K562 (cell line): ENCODE data around the gene GDF2. TPM values are rescaled to one million over a fixed set of nuclear protein-coding genes. Genes with fewer than 3 reads are reported as not detected.
A peak's percentile ranks its signal among the peaks of the same experiment; 100 is the strongest.

Experiments
- ATAC-seq: fragments of 200-7000 bp; cut with Tn5 transposase; 3 replicates; pipeline ENCODE4 v1.9.1; 2020; ENCODE audit warnings: moderate library complexity
- BruUV-seq: library from RNA; stranded (reverse); fragments of 400-500 nt; replicated peaks from 2 replicates; lab custom pipeline; 2021; lab: Mats Ljungman, UMichigan
- CTCF ChIA-PET: fragments of 300-600 bp; formaldehyde crosslinking; extraction: SDS; loops from one replicate; lab custom pipeline; 2021; ENCODE audit warnings: low intra/inter-chr PET ratio; lab: Yijun Ruan, JAX
- POLR2A ChIA-PET: fragments of 300-600, 350-650 bp; sonication (Branson Sonifier 250); formaldehyde crosslinking; extraction: SDS; loops from one replicate; lab custom pipeline; 2021; ENCODE audit warnings: antibody characterized with exemption, inconsistent platforms; lab: Yijun Ruan, JAX
- DNase-seq, 4 experiments: peaks; one replicate each; pipeline versions ENCODE4 v3.0.0 to v3.0.0-alpha.2; 2011 to 2018; ENCODE audit warnings: low spot score in 3 of 4, mixed read lengths in 3 of 4; ENCODE audit errors: extremely low read depth in 1 of 4
- FAIRE-seq: peaks from 2 replicates; lab custom pipeline; 2011; peaks lifted over from hg19 to GRCh38; lab: Jason Lieb, UNC
- H2AFZ ChIP-seq: 2 replicates; pipeline ENCODE4 v1.6.0; 2011; ENCODE audit warnings: low read depth, low read length, control low read depth, inconsistent platforms
- H3K27ac ChIP-seq: fragments of 200-600 bp; 3 replicates; pipeline ENCODE4 v1.8.0; 2011; ENCODE audit warnings: low read depth, mild to moderate bottlenecking, control low read depth, inconsistent platforms, low read length, moderate library complexity, mixed read lengths; ENCODE audit errors: extremely low read depth
- H3K27me3 ChIP-seq, 2 experiments: fragments of 300-600 bp in 1 of 2; 2 replicates in 1 of 2; 3 replicates in 1 of 2; pipeline versions ENCODE4 v1.6.0 to v1.8.0; 2011; ENCODE audit warnings: inconsistent platforms in 2 of 2, low read length in 2 of 2, mild to moderate bottlenecking in 1 of 2, mixed read lengths in 1 of 2, moderate library complexity in 1 of 2; ENCODE audit not compliant: control insufficient read depth in 2 of 2, insufficient read depth in 2 of 2
- H3K36me3 ChIP-seq: fragments of 300-600 bp; 3 replicates; pipeline ENCODE4 v1.8.0; 2011; ENCODE audit warnings: mild to moderate bottlenecking, low read length, inconsistent platforms; ENCODE audit not compliant: control insufficient read depth, insufficient read depth
- H3K4me1 ChIP-seq, 2 experiments: fragments of 200-600 bp in 1 of 2; replicated peaks in 1 of 2; 2 replicates in 1 of 2; 3 replicates in 1 of 2; pipeline versions ENCODE4 v1.5.1 to v1.8.0; 2011; ENCODE audit warnings: inconsistent platforms in 2 of 2, low read length in 2 of 2, mild to moderate bottlenecking in 1 of 2, mixed read lengths in 1 of 2, moderate library complexity in 1 of 2; ENCODE audit not compliant: control insufficient read depth in 2 of 2, insufficient read depth in 2 of 2
- H3K4me2 ChIP-seq: 2 replicates; pipeline ENCODE4 v1.6.1; 2011; ENCODE audit warnings: low read length, control low read depth, inconsistent platforms, mixed read lengths; ENCODE audit not compliant: insufficient read depth
- H3K4me3 ChIP-seq: fragments of 200-600 bp; sonication (generic), shearing (Covaris generic); 2 replicates; pipeline ENCODE4 v1.5.1; 2016; ENCODE audit warnings: control low read depth, inconsistent platforms
- H3K79me2 ChIP-seq: fragments of 200-600 bp; 3 replicates; pipeline ENCODE4 v1.8.0; 2011; ENCODE audit warnings: low read length, inconsistent platforms; ENCODE audit not compliant: control insufficient read depth, insufficient read depth
- H3K9ac ChIP-seq, 2 experiments: 2 replicates each; pipeline versions ENCODE4 v1.6.0 to v1.6.1; 2011; ENCODE audit warnings: low read depth in 2 of 2, low read length in 2 of 2, control low read depth in 1 of 2, inconsistent platforms in 1 of 2, mild to moderate bottlenecking in 1 of 2, mixed read lengths in 1 of 2; ENCODE audit not compliant: insufficient read depth in 1 of 2
- H3K9me1 ChIP-seq: one replicate; pipeline ENCODE4 v1.6.0; 2011; ENCODE audit warnings: inconsistent platforms, mild to moderate bottlenecking, low read length, moderate library complexity; ENCODE audit not compliant: control insufficient read depth, insufficient read depth
- H3K9me3 ChIP-seq: replicated peaks from 2 replicates; pipeline ENCODE4 v1.5.1; 2011; ENCODE audit warnings: low read depth, low read length, inconsistent platforms; ENCODE audit not compliant: control insufficient read depth, insufficient read depth
- H4K20me1 ChIP-seq: replicated peaks from 2 replicates; pipeline ENCODE4 v1.6.1; 2011; ENCODE audit warnings: low read length, inconsistent platforms, mixed read lengths; ENCODE audit not compliant: control insufficient read depth, insufficient read depth
- EGR1 ChIP-seq: fragments of 450-650 bp; conservative IDR thresholded peaks from 2 replicates; pipeline ENCODE4 v1.6.1; 2017; ENCODE audit warnings: mild to moderate bottlenecking
- RAD21 ChIP-seq, 2 experiments: fragments of 250-450 bp in 1 of 2; fragments of 450-650 bp in 1 of 2; sonication (Bioruptor Pico) in 1 of 2; formaldehyde crosslinking in 1 of 2; IDR thresholded peaks in 1 of 2; conservative IDR thresholded peaks in 1 of 2; 2 replicates each; pipeline versions ENCODE4 v1.4.0 to v1.8.0; 2020 to 2022; ENCODE audit warnings: mild to moderate bottlenecking in 2 of 2, moderate library complexity in 1 of 2
- WGBS: fragments of 100-300 bp; shearing (Covaris generic); methylation state at CpG from one replicate; pipeline ENCODE4 v1.1.6; 2016; ENCODE audit warnings: low coverage, mixed read lengths; ENCODE audit not compliant: insufficient coverage; ENCODE audit errors: missing lambda C conversion rate; 5-methylcytosine and 5-hydroxymethylcytosine counted together
- in situ Hi-C: fragments of 300-500 bp; cut with MboI; formaldehyde crosslinking; loops from 4 replicates; pipeline ENCODE4 v1.15.0; 2018; ENCODE audit warnings: inconsistent platforms, mixed read lengths
- intact Hi-C: fragments of 100-400 bp; cut with micrococcal nuclease; formaldehyde crosslinking; loops from 2 replicates; pipeline ENCODE4 v1.14.2; 2022
- polyA plus RNA-seq, 8 experiments: library from polyadenylated mRNA; depleted of rRNA in 4 of 8; stranded (reverse) in 5 of 8; unstranded in 3 of 8; fragments of >200 nt; fragmentation: Nextera tagmentation in 2 of 8; fragmentation: Illumina TruSeq in 1 of 8; extraction: Ambion mirVana in 2 of 8; extraction: Trizol in 1 of 8; gene quantifications; 2 replicates each; pipeline versions ENCODE4 v1.2.1 to v1.2.3, GENCODE V29; 2011 to 2014; ENCODE audit warnings: inconsistent platforms in 1 of 8, missing spikeins in 1 of 8
- total RNA-seq, 7 experiments: library from RNA; depleted of rRNA in 6 of 7; stranded (reverse); fragments of >200 nt in 6 of 7; fragmentation: Illumina TruSeq in 2 of 7; extraction: Trizol in 2 of 7; gene quantifications; 2 replicates each; pipeline versions ENCODE4 v1.2.1 to v1.2.3, GENCODE V29; 2011 to 2021; ENCODE audit warnings: low replicate concordance in 1 of 7

GDF2 gene
- total and polyA plus RNA-seq, 9 of the 15 experiments (the other 6 are each of a cell fraction or from before 2014, with no cell fraction given), result 0.08 to 0.58 (median 0.27) TPM; not detected in 2

DNA sequence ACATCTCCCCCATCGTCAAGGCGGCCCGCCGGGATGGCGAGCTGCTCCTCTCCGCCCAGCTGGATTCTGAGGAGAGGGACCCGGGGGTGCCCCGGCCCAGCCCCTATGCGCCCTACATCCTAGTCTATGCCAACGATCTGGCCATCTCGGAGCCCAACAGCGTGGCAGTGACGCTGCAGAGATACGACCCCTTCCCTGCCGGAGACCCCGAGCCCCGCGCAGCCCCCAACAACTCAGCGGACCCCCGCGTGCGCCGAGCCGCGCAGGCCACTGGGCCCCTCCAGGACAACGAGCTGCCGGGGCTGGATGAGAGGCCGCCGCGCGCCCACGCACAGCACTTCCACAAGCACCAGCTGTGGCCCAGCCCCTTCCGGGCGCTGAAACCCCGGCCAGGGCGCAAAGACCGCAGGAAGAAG lies 12.2 kb upstream of the GDF2 start:
- DNase-seq (no peak), ATAC-seq (no peak), FAIRE-seq (no peak)
- BruUV-seq, result no TSS peak
- Histone ChIP-seq H2AFZ (no peak overlapping the region), H3K9ac (no peak overlapping the region), H3K79me2 (no peaks in the 10 kb centered on the region), H3K4me3 (no peak overlapping the region), H4K20me1 (peaks cover 11% of the 10 kb centered on the region; the same call in 1 of the 2 replicates), H3K9me1 (no peaks in the 10 kb centered on the region), H3K36me3 (no peaks in the 10 kb centered on the region), H3K4me1 (peaks cover 26 to 43% of the 10 kb centered on the region in 2 experiments; a peak in 4 of 5 replicates), H3K9me3 (no peaks in the 10 kb centered on the region), H3K27me3 (peaks cover 0 to 6% of the 10 kb centered on the region in 2 experiments; a peak in 3 of 5 replicates), H3K4me2 (no peak overlapping the region), H3K27ac (no peak overlapping the region)
- in situ Hi-C loops (loop anchor here (10.0 kb wide), 1 partner anchor 275 kb away; no protein-coding TSS in a partner anchor), intact Hi-C loops (loop anchor here (5.0 kb wide), 1 partner anchor 48 kb away; no protein-coding TSS in a partner anchor)
- ChIA-PET CTCF (no interaction called here), POLR2A (interaction anchor here (1.3 kb wide), 1 partner anchor 12 kb away, joined by 3 read pairs; no protein-coding TSS in a partner anchor)
- WGBS, result 32% methylated on average over 31 of the region's 37 CpGs
- TF ChIP-seq EGR1 (peak; percentile 30; the same call in 1 of the 2 replicates), RAD21 (CRISPR knock-in tag; conservative IDR thresholded peaks at IDR 0.05 in 1 of 2, IDR thresholded peaks at IDR 0.05 in 1 of 2) (no peak)
